D721Med (cell line): Measurements from ENCODE around the gene FAAP20.

Source experiments
- DNase-seq: peaks from one replicate; pipeline ENCODE4 v3.0.0; 2011; ENCODE audit warnings: low spot score; ENCODE audit not compliant: insufficient read length
- FAIRE-seq: peaks from 2 replicates; lab custom pipeline; 2011; peaks lifted over from hg19 to GRCh38; lab: Jason Lieb, UNC
- CTCF ChIP-seq: IDR thresholded peaks from 2 replicates; pipeline ENCODE4 v1.5.1; 2012; ENCODE audit warnings: mild to moderate bottlenecking, control low read depth; ENCODE audit not compliant: insufficient read depth; ENCODE audit errors: missing control alignments

The FAAP20 gene

GRCh38 chr1:2163205-2163604 lies 31.4 kb downstream of the FAAP20 start:
- FAIRE-seq, result no peak
- DNase-seq, result no peak
- TF ChIP-seq CTCF, result peak; percentile 62

GRCh38 chr1:2160451-2161300 lies 33.9 kb downstream of the FAAP20 start:
- DNase-seq, result no peak
- FAIRE-seq, result no peak
- TF ChIP-seq CTCF, result no peak

GRCh38 chr1:2159124-2159523 lies 35.4 kb downstream of the FAAP20 start:
- no peak for FAIRE-seq

GRCh38 chr1:2158272-2158671 lies 36.3 kb downstream of the FAAP20 start:
- no peak for TF ChIP-seq CTCF
- DNase-seq, result no peak
- no peak for FAIRE-seq

More at GRCh38 chr1:2159124-2159523, 35.4 kb downstream of the FAAP20 start:
- no peak for TF ChIP-seq CTCF
- DNase-seq, result no peak

GRCh38 chr1:2157856-2158255 lies 36.7 kb downstream of the FAAP20 start:
- no peak for DNase-seq
- no peak for FAIRE-seq
- TF ChIP-seq CTCF, result no peak

- no peak for TF ChIP-seq CTCF
- FAIRE-seq (no peak), DNase-seq (peak; percentile 38)
Measured at GRCh38 chr1:2156866-2157265, 37.7 kb downstream of the FAAP20 start.

- no peak for TF ChIP-seq CTCF
- FAIRE-seq (no peak), DNase-seq (no peak)
Measured at GRCh38 chr1:2155788-2156187, 38.8 kb downstream of the FAAP20 start.
